Osteocyte (in vitro differentiated cells): ENCODE data around the gene SYNPO2. TPM values are rescaled to one million over a fixed set of nuclear protein-coding genes. Genes with fewer than 3 reads are reported as not detected.

Experiments
- DNase-seq: peaks from one replicate; pipeline ENCODE4 v3.0.0; 2021; ENCODE audit warnings: mixed read lengths; ENCODE audit not compliant: unreplicated experiment; ENCODE audit errors: extremely low spot score
- H3K27ac Mint-ChIP-seq: one replicate; pipeline ENCODE4 v1.8.0; 2021; ENCODE audit warnings: mild to moderate bottlenecking, mixed read lengths; ENCODE audit not compliant: unreplicated experiment
- H3K27me3 Mint-ChIP-seq: one replicate; pipeline ENCODE4 v1.8.0; 2021; ENCODE audit warnings: mixed read lengths; ENCODE audit not compliant: unreplicated experiment
- H3K36me3 Mint-ChIP-seq: one replicate; pipeline ENCODE4 v1.8.0; 2021; ENCODE audit warnings: mixed read lengths; ENCODE audit not compliant: unreplicated experiment
- H3K4me1 Mint-ChIP-seq: one replicate; pipeline ENCODE4 v1.8.0; 2021; ENCODE audit warnings: mixed read lengths; ENCODE audit not compliant: unreplicated experiment
- H3K4me3 Mint-ChIP-seq: one replicate; pipeline ENCODE4 v1.8.0; 2021; ENCODE audit warnings: mild to moderate bottlenecking, moderate library complexity, mixed read lengths; ENCODE audit not compliant: unreplicated experiment
- H3K9me3 Mint-ChIP-seq: one replicate; pipeline ENCODE4 v1.8.0; 2021; ENCODE audit warnings: mixed read lengths; ENCODE audit not compliant: unreplicated experiment
- total RNA-seq: library from RNA; stranded (reverse); gene quantifications from 2 replicates; pipeline ENCODE4 v1.2.1, GENCODE V29; 2021
- TF ChIP-seq, protein P1 (sequence below): fragments of 200-600 bp; sonication (generic); IDR thresholded peaks from 2 replicates; pipeline ENCODE4 v1.5.0; 2021; ENCODE audit warnings: antibody characterized with exemption, mild to moderate bottlenecking, moderate library complexity

Gene SYNPO2
- total RNA-seq, 1 donor from 2014 or later = 4.1 TPM

DNA sequence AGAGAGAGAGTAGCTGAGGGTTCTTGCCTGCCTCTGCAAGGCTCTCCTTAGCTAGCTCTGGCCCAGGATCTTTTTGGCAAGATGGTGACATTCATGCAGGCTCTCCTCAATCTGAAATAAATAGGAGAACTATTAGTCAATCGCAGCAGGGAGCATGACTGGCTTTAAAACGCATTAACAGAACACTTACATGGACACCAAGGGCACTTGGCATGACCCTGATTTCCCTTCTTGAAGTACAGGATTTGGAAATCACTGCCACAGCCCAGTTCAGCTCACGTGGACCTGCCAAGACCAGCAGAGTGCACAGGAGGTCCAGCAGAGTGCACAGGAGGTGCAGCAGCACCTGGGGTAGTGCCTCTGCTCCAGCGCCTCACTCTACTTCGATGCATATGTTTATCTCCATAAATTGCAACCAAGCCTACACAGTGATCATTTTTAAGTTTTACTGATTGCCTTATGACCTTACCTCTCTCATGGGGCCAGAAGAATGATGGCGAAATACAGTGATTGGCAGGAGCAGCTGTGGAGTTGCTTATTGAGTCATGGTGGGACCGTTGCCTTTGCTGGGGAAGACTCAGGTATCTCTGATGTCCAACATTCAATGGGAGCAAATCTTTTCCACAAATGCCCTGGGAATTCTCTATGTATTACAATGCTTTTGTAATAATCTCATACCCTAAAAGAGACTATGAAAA, 122.4 kb downstream of the SYNPO2 start:
- Mint-ChIP-seq H3K36me3 (no peaks in the 10 kb centered on the region), H3K27me3 (no peaks in the 10 kb centered on the region), H3K4me3 (no peak overlapping the region), H3K27ac (no peak overlapping the region), H3K4me1 (peaks cover 4% of the 10 kb centered on the region), H3K9me3 (no peaks in the 10 kb centered on the region)
- DNase-seq = no peak
- TF ChIP-seq, protein P1, sequence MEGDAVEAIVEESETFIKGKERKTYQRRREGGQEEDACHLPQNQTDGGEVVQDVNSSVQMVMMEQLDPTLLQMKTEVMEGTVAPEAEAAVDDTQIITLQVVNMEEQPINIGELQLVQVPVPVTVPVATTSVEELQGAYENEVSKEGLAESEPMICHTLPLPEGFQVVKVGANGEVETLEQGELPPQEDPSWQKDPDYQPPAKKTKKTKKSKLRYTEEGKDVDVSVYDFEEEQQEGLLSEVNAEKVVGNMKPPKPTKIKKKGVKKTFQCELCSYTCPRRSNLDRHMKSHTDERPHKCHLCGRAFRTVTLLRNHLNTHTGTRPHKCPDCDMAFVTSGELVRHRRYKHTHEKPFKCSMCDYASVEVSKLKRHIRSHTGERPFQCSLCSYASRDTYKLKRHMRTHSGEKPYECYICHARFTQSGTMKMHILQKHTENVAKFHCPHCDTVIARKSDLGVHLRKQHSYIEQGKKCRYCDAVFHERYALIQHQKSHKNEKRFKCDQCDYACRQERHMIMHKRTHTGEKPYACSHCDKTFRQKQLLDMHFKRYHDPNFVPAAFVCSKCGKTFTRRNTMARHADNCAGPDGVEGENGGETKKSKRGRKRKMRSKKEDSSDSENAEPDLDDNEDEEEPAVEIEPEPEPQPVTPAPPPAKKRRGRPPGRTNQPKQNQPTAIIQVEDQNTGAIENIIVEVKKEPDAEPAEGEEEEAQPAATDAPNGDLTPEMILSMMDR = no peak

DNA sequence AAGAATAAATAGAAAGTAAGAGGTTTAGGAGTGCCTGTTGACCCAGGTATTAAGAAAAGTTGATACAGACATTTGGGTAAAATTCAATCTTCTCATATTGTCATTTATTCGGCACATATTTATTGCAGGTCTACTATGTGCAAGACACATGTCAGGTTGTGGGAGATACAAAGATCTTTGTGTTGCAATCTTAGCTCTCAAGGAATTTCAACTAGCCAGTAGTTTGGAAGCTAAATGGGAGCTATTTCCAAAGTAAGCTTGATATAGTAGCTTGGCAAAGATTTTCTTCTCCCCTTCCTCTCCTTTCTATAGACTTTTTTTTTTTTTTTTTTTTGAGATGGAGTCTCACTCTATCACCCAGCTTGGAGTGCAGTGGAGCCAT, 122.9 kb downstream of the SYNPO2 start:
- H3K27me3 Mint-ChIP-seq = no peaks in the 10 kb centered on the region
- H3K4me1 Mint-ChIP-seq = peaks cover 7% of the 10 kb centered on the region
- H3K36me3 Mint-ChIP-seq = no peaks in the 10 kb centered on the region
- H3K4me3 Mint-ChIP-seq = no peak overlapping the region
- H3K27ac Mint-ChIP-seq = no peak overlapping the region
- no peak for DNase-seq
- TF ChIP-seq, protein P1 = no peak
- no peaks in the 10 kb centered on the region for H3K9me3 Mint-ChIP-seq

DNA sequence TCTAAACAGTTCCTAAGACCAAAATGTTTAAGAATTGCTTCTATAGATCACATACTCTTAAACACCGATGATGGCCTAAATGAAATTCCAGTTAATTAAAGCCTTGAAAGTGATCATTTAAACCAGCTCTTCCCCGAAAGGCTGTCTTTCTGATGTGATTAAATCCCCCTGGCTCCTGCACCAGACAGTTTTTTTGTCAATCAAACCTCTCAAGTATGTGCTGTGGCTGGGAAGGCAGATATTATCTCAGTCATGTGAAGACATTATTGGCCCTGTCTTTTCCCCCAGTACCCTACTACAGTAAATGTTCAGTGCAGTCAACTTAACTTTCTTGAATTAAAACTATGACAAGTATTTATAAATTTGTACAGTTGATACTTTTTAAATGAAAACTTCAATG, 126.0 kb downstream of the SYNPO2 start:
- Mint-ChIP-seq H3K36me3 (no peaks in the 10 kb centered on the region), H3K9me3 (no peaks in the 10 kb centered on the region), H3K4me3 (no peak overlapping the region), H3K27me3 (no peaks in the 10 kb centered on the region), H3K27ac (no peak overlapping the region), H3K4me1 (peaks cover 10% of the 10 kb centered on the region)
- DNase-seq = no peak
- TF ChIP-seq, protein P1 = no peak

DNA sequence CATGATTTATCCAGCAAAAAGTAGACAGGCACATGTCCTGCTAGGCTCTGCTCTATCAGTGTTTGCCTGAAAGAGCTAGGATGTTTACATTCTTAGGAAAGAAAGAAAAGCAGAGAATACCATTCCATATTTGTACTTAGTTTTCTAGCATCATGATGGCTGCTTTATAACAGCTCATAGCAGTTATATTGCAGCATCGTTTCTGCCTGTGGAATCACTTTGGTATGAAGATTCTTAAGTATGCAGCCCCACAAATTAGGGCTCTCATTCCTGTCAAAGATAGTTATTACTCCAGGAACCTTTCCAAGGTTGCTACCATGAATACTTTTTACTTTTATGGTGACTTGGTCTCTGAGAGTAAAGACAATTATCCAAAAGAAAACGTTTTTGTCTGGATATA, 128.0 kb downstream of the SYNPO2 start:
- DNase-seq = no peak
- no peaks in the 10 kb centered on the region for H3K27me3 Mint-ChIP-seq
- H3K4me3 Mint-ChIP-seq = no peak overlapping the region
- H3K4me1 Mint-ChIP-seq = peaks cover 10% of the 10 kb centered on the region
- no peaks in the 10 kb centered on the region for H3K36me3 Mint-ChIP-seq
- no peaks in the 10 kb centered on the region for H3K9me3 Mint-ChIP-seq
- no peak overlapping the region for H3K27ac Mint-ChIP-seq
- TF ChIP-seq, protein P1 = no peak

DNA sequence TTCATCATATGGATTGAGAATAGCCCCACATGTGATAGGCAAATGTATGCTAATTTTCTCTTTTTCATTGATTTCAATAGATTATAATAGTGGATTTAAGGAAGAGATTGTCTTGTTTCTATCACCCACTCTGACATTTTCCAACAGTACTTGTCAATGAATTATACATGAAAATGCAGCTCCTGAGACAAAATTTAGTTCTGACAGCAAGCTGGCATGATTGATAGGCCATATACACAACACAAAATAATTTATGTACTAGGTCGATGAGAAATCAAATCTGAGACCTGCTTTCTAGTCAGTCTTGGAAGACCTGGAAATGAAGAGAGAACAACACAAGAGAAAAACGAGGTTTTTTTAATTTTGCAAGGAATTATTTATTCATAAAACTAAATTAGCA, 129.0 kb downstream of the SYNPO2 start:
- no peaks in the 10 kb centered on the region for H3K9me3 Mint-ChIP-seq

More for the DNA sequence above, 129.0 kb downstream of the SYNPO2 start:
- TF ChIP-seq, protein P1 = no peak
- Mint-ChIP-seq H3K36me3 (no peaks in the 10 kb centered on the region), H3K4me3 (no peak overlapping the region), H3K27me3 (no peaks in the 10 kb centered on the region), H3K4me1 (peaks cover 10% of the 10 kb centered on the region), H3K27ac (no peak overlapping the region)
- no peak for DNase-seq
